H9 (cell line): Measurements from ENCODE around the gene HCK. TPM values are rescaled to one million over a fixed set of nuclear protein-coding genes. Genes with fewer than 3 reads are reported as not detected.

ENCODE experiments used
- DNase-seq: peaks from one replicate; pipeline ENCODE4 v3.0.0-alpha.2; 2017
- H2AFZ ChIP-seq: one replicate; pipeline ENCODE4 v1.6.1; 2013; ENCODE audit warnings: mild to moderate bottlenecking, low read length, control low read depth, moderate library complexity
- H2AK5ac ChIP-seq: 2 replicates; pipeline ENCODE4 v1.6.1; 2013; ENCODE audit warnings: low read length, control low read depth, mixed read lengths; ENCODE audit not compliant: insufficient read length
- H2BK120ac ChIP-seq: one replicate; pipeline ENCODE4 v1.6.1; 2013; ENCODE audit warnings: low read depth, mild to moderate bottlenecking, low read length, control low read depth, inconsistent platforms; ENCODE audit not compliant: poor library complexity, severe bottlenecking
- H2BK12ac ChIP-seq: 2 replicates; pipeline ENCODE4 v1.6.1; 2013; ENCODE audit warnings: low read length, control low read depth, mixed read lengths, low read depth; ENCODE audit not compliant: insufficient read length
- H2BK15ac ChIP-seq: 2 replicates; pipeline ENCODE4 v1.6.1; 2013; ENCODE audit warnings: low read depth, low read length, control low read depth
- H2BK20ac ChIP-seq: one replicate; pipeline ENCODE4 v1.6.1; 2013; ENCODE audit warnings: low read depth, mild to moderate bottlenecking, low read length, control low read depth, inconsistent platforms; ENCODE audit not compliant: poor library complexity, severe bottlenecking
- H2BK5ac ChIP-seq: 2 replicates; pipeline ENCODE4 v1.6.1; 2013; ENCODE audit warnings: low read length, control low read depth, mixed read lengths; ENCODE audit not compliant: insufficient read length
- H3K14ac ChIP-seq: 2 replicates; pipeline ENCODE4 v1.6.1; 2013; ENCODE audit warnings: low read length, control low read depth; ENCODE audit not compliant: insufficient read depth
- H3K18ac ChIP-seq: 2 replicates; pipeline ENCODE4 v1.6.1; 2013; ENCODE audit warnings: low read depth, mild to moderate bottlenecking, mixed read lengths, low read length, control low read depth; ENCODE audit not compliant: insufficient read length
- H3K23ac ChIP-seq: 2 replicates; pipeline ENCODE4 v1.6.1; 2013; ENCODE audit warnings: low read length, control low read depth, mixed read lengths, low read depth; ENCODE audit not compliant: insufficient read length
- H3K23me2 ChIP-seq: 2 replicates; pipeline ENCODE4 v1.6.1; 2013; ENCODE audit warnings: low read depth, mild to moderate bottlenecking, mixed read lengths, low read length, control low read depth; ENCODE audit not compliant: insufficient read length, poor library complexity, severe bottlenecking
- H3K27ac ChIP-seq: 2 replicates; pipeline ENCODE4 v1.5.1; 2013; ENCODE audit warnings: low read length, control low read depth, mixed read lengths, low read depth; ENCODE audit not compliant: insufficient read length
- H3K27me3 ChIP-seq: 2 replicates; pipeline ENCODE4 v1.6.1; 2013; ENCODE audit warnings: low read length, control low read depth, inconsistent platforms; ENCODE audit not compliant: insufficient read depth
- H3K4ac ChIP-seq: 2 replicates; pipeline ENCODE4 v1.6.1; 2013; ENCODE audit warnings: low read depth, mild to moderate bottlenecking, control low read depth, inconsistent platforms, low read length, moderate library complexity
- H3K4me1 ChIP-seq: 2 replicates; pipeline ENCODE4 v1.6.1; 2013; ENCODE audit warnings: low read length, control low read depth, inconsistent platforms; ENCODE audit not compliant: insufficient read depth
- H3K4me2 ChIP-seq: 2 replicates; pipeline ENCODE4 v1.6.1; 2013; ENCODE audit warnings: low read length, control low read depth, mixed read lengths; ENCODE audit not compliant: insufficient read length, insufficient read depth
- H3K56ac ChIP-seq: 2 replicates; pipeline ENCODE4 v1.6.1; 2013; ENCODE audit warnings: low read depth, mild to moderate bottlenecking, mixed read lengths, low read length, control low read depth; ENCODE audit not compliant: insufficient read length
- H3K79me1 ChIP-seq: 2 replicates; pipeline ENCODE4 v1.6.1; 2013; ENCODE audit warnings: low read depth, mild to moderate bottlenecking, moderate library complexity, low read length, control low read depth, inconsistent platforms; ENCODE audit not compliant: insufficient read depth, poor library complexity, severe bottlenecking
- H3K79me2 ChIP-seq: 2 replicates; pipeline ENCODE4 v1.6.1; 2013; ENCODE audit warnings: low read length, control low read depth, inconsistent platforms; ENCODE audit not compliant: insufficient read depth
- H3K9ac ChIP-seq: 2 replicates; pipeline ENCODE4 v1.6.1; 2013; ENCODE audit warnings: low read length, control low read depth, mixed read lengths; ENCODE audit not compliant: insufficient read length; ENCODE audit errors: extremely low read depth
- H3K9me3 ChIP-seq: one replicate; pipeline ENCODE4 v1.6.1; 2013; ENCODE audit warnings: low read depth, low read length, inconsistent platforms; ENCODE audit not compliant: control insufficient read depth
- H3T11ph ChIP-seq: one replicate; pipeline ENCODE4 v1.6.1; 2013; ENCODE audit warnings: mild to moderate bottlenecking, low read length, control low read depth, inconsistent platforms
- H4K20me1 ChIP-seq: one replicate; pipeline ENCODE4 v1.6.1; 2013; ENCODE audit not compliant: control insufficient read depth, insufficient read length, insufficient read depth
- H4K5ac ChIP-seq: 2 replicates; pipeline ENCODE4 v1.6.1; 2013; ENCODE audit warnings: low read depth, mild to moderate bottlenecking, mixed read lengths, low read length, control low read depth; ENCODE audit not compliant: insufficient read length
- H4K8ac ChIP-seq: replicated peaks from 2 replicates; pipeline ENCODE4 v1.6.1; 2013; ENCODE audit warnings: low read length, control low read depth, mixed read lengths, low read depth; ENCODE audit not compliant: insufficient read length
- H4K91ac ChIP-seq: 2 replicates; pipeline ENCODE4 v1.6.1; 2013; ENCODE audit warnings: low read depth, mild to moderate bottlenecking, moderate library complexity, mixed read lengths, low read length, control low read depth; ENCODE audit not compliant: insufficient read length
- H3K27ac Mint-ChIP-seq, 3 experiments: 2 replicates in 2 of 3; 3 replicates in 1 of 3; pipeline ENCODE4 v1.8.0; 2020 to 2021; ENCODE audit warnings: mixed read lengths in 3 of 3, mild to moderate bottlenecking in 1 of 3, moderate library complexity in 1 of 3
- H3K27me3 Mint-ChIP-seq: 2 replicates; pipeline ENCODE4 v1.8.0; 2021; ENCODE audit warnings: low read depth, mild to moderate bottlenecking, moderate library complexity, mixed read lengths
- H3K36me3 Mint-ChIP-seq, 3 experiments: 2 replicates in 2 of 3; 3 replicates in 1 of 3; pipeline ENCODE4 v1.8.0; 2020 to 2021; ENCODE audit warnings: low read depth in 3 of 3, mixed read lengths in 3 of 3; ENCODE audit not compliant: insufficient read depth in 1 of 3
- H3K4me1 Mint-ChIP-seq, 2 experiments: 2 replicates each; pipeline ENCODE4 v1.8.0; 2020; ENCODE audit warnings: mixed read lengths in 2 of 2
- H3K4me3 Mint-ChIP-seq, 2 experiments: 2 replicates in 1 of 2; 3 replicates in 1 of 2; pipeline ENCODE4 v1.8.0; 2020 to 2021; ENCODE audit warnings: mild to moderate bottlenecking in 2 of 2, mixed read lengths in 2 of 2, moderate library complexity in 1 of 2
- H3K9me3 Mint-ChIP-seq, 2 experiments: 2 replicates in 1 of 2; 3 replicates in 1 of 2; pipeline ENCODE4 v1.8.0; 2020; ENCODE audit warnings: mild to moderate bottlenecking in 2 of 2, mixed read lengths in 2 of 2, moderate library complexity in 1 of 2
- WGBS: extraction: QIAGEN DNeasy Blood & Tissue Kit; methylation state at CpG from one replicate; pipeline ENCODE4 v1.1.7; 2013; ENCODE audit warnings: missing lambda C conversion rate, low lambda C conversion rate, mixed read lengths; ENCODE audit not compliant: insufficient read length; ENCODE audit errors: extremely low coverage; 5-methylcytosine and 5-hydroxymethylcytosine counted together
- total RNA-seq: library from RNA; stranded (reverse); gene quantifications from 2 replicates; pipeline ENCODE4 v1.2.1, GENCODE V29; 2021
- TF ChIP-seq, protein P1 (sequence below): fragments of 200-600 bp; sonication (generic); conservative IDR thresholded peaks from 3 replicates; pipeline ENCODE4 v1.8.0; 2021; ENCODE audit warnings: antibody characterized with exemption, mild to moderate bottlenecking

HCK gene
- total RNA-seq, 1 experiment from 2014 or later: 1.7 TPM

DNA sequence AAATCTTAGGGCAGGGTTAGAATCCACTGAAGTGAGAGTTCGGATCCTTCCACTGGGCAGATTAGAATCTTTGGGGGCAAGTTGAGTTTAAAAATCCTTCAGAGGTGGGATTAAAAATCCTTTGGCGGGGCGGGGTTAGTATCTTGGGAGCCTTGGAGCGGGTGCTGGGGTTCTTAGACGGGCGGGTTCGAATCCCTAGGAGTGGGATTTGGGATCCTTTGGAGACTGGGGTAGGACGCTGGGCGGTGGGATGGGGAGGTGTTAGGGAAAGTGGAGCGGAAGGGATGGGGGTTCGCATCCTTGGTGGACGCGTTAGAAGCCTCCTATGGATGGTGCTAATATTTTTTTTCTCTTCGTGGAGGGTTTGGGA lies 337 bp upstream of the HCK start:
- Histone ChIP-seq H3K27ac (no peak overlapping the region), H2BK5ac (no peak overlapping the region), H3T11ph (no peak overlapping the region), H3K4ac (no peak overlapping the region), H2BK20ac (no peak overlapping the region), H4K8ac (no peak overlapping the region), H3K4me2 (peak overlapping the region; percentile 66), H2BK120ac (no peak overlapping the region), H2BK12ac (no peak overlapping the region), H4K20me1 (no peaks in the 10 kb centered on the region), H2AFZ (peak overlapping the region; percentile 25), H3K4me1 (no peaks in the 10 kb centered on the region), H3K79me1 (no peaks in the 10 kb centered on the region), H3K9ac (no peak overlapping the region), H3K14ac (no peak overlapping the region), H3K79me2 (no peaks in the 10 kb centered on the region), H2BK15ac (no peak overlapping the region), H3K23me2 (peaks cover 20% of the 10 kb centered on the region), H2AK5ac (no peak overlapping the region), H4K5ac (no peak overlapping the region), H3K27me3 (peaks cover 12% of the 10 kb centered on the region; the same call in 1 of the 2 replicates), H3K18ac (no peak overlapping the region), H3K9me3 (no peaks in the 10 kb centered on the region), H3K23ac (no peak overlapping the region), H4K91ac (no peak overlapping the region), H3K56ac (no peak overlapping the region)
- no peak overlapping the region for H3K27ac Mint-ChIP-seq
- no peaks in the 10 kb centered on the region; a peak in 1 of 7 replicates for H3K36me3 Mint-ChIP-seq
- WGBS: no CpG with 5 or more reads among the region's 14 CpGs
- H3K4me3 Mint-ChIP-seq: peak overlapping the region; percentile 68 to 88
- H3K9me3 Mint-ChIP-seq: no peaks in the 10 kb centered on the region
- TF ChIP-seq, protein P1, sequence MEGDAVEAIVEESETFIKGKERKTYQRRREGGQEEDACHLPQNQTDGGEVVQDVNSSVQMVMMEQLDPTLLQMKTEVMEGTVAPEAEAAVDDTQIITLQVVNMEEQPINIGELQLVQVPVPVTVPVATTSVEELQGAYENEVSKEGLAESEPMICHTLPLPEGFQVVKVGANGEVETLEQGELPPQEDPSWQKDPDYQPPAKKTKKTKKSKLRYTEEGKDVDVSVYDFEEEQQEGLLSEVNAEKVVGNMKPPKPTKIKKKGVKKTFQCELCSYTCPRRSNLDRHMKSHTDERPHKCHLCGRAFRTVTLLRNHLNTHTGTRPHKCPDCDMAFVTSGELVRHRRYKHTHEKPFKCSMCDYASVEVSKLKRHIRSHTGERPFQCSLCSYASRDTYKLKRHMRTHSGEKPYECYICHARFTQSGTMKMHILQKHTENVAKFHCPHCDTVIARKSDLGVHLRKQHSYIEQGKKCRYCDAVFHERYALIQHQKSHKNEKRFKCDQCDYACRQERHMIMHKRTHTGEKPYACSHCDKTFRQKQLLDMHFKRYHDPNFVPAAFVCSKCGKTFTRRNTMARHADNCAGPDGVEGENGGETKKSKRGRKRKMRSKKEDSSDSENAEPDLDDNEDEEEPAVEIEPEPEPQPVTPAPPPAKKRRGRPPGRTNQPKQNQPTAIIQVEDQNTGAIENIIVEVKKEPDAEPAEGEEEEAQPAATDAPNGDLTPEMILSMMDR: no peak
- no peak for DNase-seq
- peaks cover 17 to 19% of the 10 kb centered on the region in 2 experiments for H3K4me1 Mint-ChIP-seq
- peaks cover 72% of the 10 kb centered on the region for H3K27me3 Mint-ChIP-seq
